Keratinocyte (primary cell): ENCODE data around the gene MAIP1. TPM values are rescaled to one million over a fixed set of nuclear protein-coding genes. Genes with fewer than 3 reads are reported as not detected.
"Not testable (repeated sequence)": the region's sequence is repeated elsewhere in the genome, so short reads cannot be mapped to it uniquely, and the experiment has no call there.

Experiments
- DNase-seq: peaks from one replicate; pipeline ENCODE4 v3.0.0-alpha.2; 2011; ENCODE audit warnings: low read depth, missing footprints, low spot score
- FAIRE-seq: peaks from 2 replicates; lab custom pipeline; 2011; peaks lifted over from hg19 to GRCh38; lab: Jason Lieb, UNC
- H2AFZ ChIP-seq: 2 replicates; pipeline ENCODE4 v1.6.0; 2012; ENCODE audit warnings: low read length, control low read depth, inconsistent platforms; ENCODE audit not compliant: control insufficient read depth
- H3K27ac ChIP-seq: 2 replicates; pipeline ENCODE4 v1.5.1; 2011; ENCODE audit warnings: low read length; ENCODE audit not compliant: control insufficient read depth, insufficient read depth
- H3K27me3 ChIP-seq: 3 replicates; pipeline ENCODE4 v1.6.0; 2011; ENCODE audit warnings: low read length; ENCODE audit not compliant: control insufficient read depth, insufficient read depth; ENCODE audit errors: extremely low read depth
- H3K36me3 ChIP-seq, 2 experiments: 2 replicates in 1 of 2; 3 replicates in 1 of 2; pipeline ENCODE4 v1.5.1; 2011; ENCODE audit warnings: low read length in 2 of 2, mild to moderate bottlenecking in 1 of 2; ENCODE audit not compliant: control insufficient read depth in 2 of 2, insufficient read depth in 2 of 2; ENCODE audit errors: extremely low read depth in 1 of 2
- H3K4me1 ChIP-seq: 3 replicates; pipeline ENCODE4 v1.5.1; 2011; ENCODE audit warnings: low read length; ENCODE audit not compliant: control insufficient read depth, insufficient read depth; ENCODE audit errors: extremely low read depth
- H3K4me2 ChIP-seq: 3 replicates; pipeline ENCODE4 v1.6.0; 2011; ENCODE audit warnings: low read depth, low read length; ENCODE audit not compliant: control insufficient read depth, insufficient read depth; ENCODE audit errors: extremely low read depth
- H3K4me3 ChIP-seq, 3 experiments: fragments of 200-600 bp in 1 of 3; sonication (generic) in 1 of 3; 2 replicates in 2 of 3; 3 replicates in 1 of 3; pipeline ENCODE4 v1.5.1; 2011 to 2016; ENCODE audit warnings: low read length in 3 of 3, mild to moderate bottlenecking in 3 of 3, control low read depth in 2 of 3, inconsistent platforms in 1 of 3, low read depth in 1 of 3, mixed read lengths in 1 of 3, mixed run types in 1 of 3, moderate library complexity in 1 of 3; ENCODE audit not compliant: control insufficient read depth in 2 of 3, insufficient read depth in 2 of 3; ENCODE audit errors: extremely low read depth in 1 of 3
- H3K79me2 ChIP-seq: 2 replicates; pipeline ENCODE4 v1.6.0; 2012; ENCODE audit warnings: low read length; ENCODE audit not compliant: control insufficient read depth, insufficient read depth
- H3K9ac ChIP-seq: 3 replicates; pipeline ENCODE4 v1.6.0; 2011; ENCODE audit warnings: low read length; ENCODE audit not compliant: control insufficient read depth, insufficient read depth; ENCODE audit errors: extremely low read depth
- H3K9me1 ChIP-seq: 3 replicates; pipeline ENCODE4 v1.6.0; 2011; ENCODE audit warnings: low read length; ENCODE audit not compliant: control insufficient read depth, insufficient read depth; ENCODE audit errors: extremely low read depth
- H3K9me3 ChIP-seq: 2 replicates; pipeline ENCODE4 v1.5.1; 2012; ENCODE audit warnings: low read depth, low read length; ENCODE audit not compliant: control insufficient read depth
- H4K20me1 ChIP-seq: 3 replicates; pipeline ENCODE4 v1.6.0; 2011; ENCODE audit warnings: low read length; ENCODE audit not compliant: control insufficient read depth, insufficient read depth; ENCODE audit errors: extremely low read depth
- CTCF ChIP-seq, 3 experiments: IDR thresholded peaks in 1 of 3; conservative IDR thresholded peaks in 1 of 3; optimal IDR thresholded peaks in 1 of 3; 2 replicates in 2 of 3; 3 replicates in 1 of 3; pipeline versions ENCODE3 to v1.5.1; 2011; ENCODE audit warnings: low read length in 3 of 3, mild to moderate bottlenecking in 3 of 3, moderate library complexity in 2 of 3, control low read depth in 1 of 3, inconsistent platforms in 1 of 3; ENCODE audit not compliant: insufficient read depth in 2 of 3; ENCODE audit errors: extremely low read depth in 1 of 3
- EZH2 ChIP-seq: IDR thresholded peaks from one replicate; pipeline ENCODE4 v1.6.1; 2012; ENCODE audit warnings: inconsistent platforms, mild to moderate bottlenecking, low read length, moderate library complexity
- dilution Hi-C: fragments of 300-500 bp; cut with MboI; formaldehyde crosslinking; loops from one replicate; pipeline ENCODE4 v1.7.0; 2020; ENCODE audit warnings: low sequenced_read_pairs; ENCODE audit not compliant: extremely low pct_ligation_motif_present
- polyA plus RNA-seq, 5 experiments: library from polyadenylated mRNA; depleted of rRNA in 3 of 5; stranded (reverse) in 3 of 5; stranded (forward) in 1 of 5; unstranded in 1 of 5; fragments of >200 nt; gene quantifications; 1 replicate in 1 of 5; 2 replicates in 3 of 5; 3 replicates in 1 of 5; pipeline versions ENCODE4 v1.2.1 to v1.2.3, GENCODE V29; 2011 to 2012; ENCODE audit warnings: missing spikeins in 2 of 5, low read depth in 1 of 5, low replicate concordance in 1 of 5

The MAIP1 gene
- polyA plus RNA-seq, 1 donor (not counting 4 experiments of a cell fraction or from before 2014, with no cell fraction given) = 17.4 TPM

- peak overlapping the region; percentile 70 for H2AFZ ChIP-seq
Observed at GRCh38 chr2:199911877-199912161, 43.6 kb upstream of the MAIP1 start.

GRCh38 chr2:199912553-199913114 lies 42.7 kb upstream of the MAIP1 start:
- FAIRE-seq, H3K9me1 ChIP-seq, H2AFZ ChIP-seq, H4K20me1 ChIP-seq, DNase-seq, H3K9me3 ChIP-seq, H3K27me3 ChIP-seq, dilution Hi-C loops, H3K36me3 ChIP-seq: not testable (repeated sequence)
- peak overlapping the region; percentile 92 to 100 (median 98) for H3K4me3 ChIP-seq
- H3K4me2 ChIP-seq = peak overlapping the region; percentile 89
- peak overlapping the region; percentile 90 for H3K9ac ChIP-seq
- H3K27ac ChIP-seq = peak overlapping the region; percentile 73
- peaks cover 56% of the 10 kb centered on the region for H3K79me2 ChIP-seq
- peaks cover 15% of the 10 kb centered on the region for H3K4me1 ChIP-seq

More at GRCh38 chr2:199911877-199912161, 43.6 kb upstream of the MAIP1 start:
- Histone ChIP-seq H3K79me2 (peaks cover 48% of the 10 kb centered on the region), H3K27me3 (no peaks in the 10 kb centered on the region), H3K9me1 (no peaks in the 10 kb centered on the region), H4K20me1 (no peaks in the 10 kb centered on the region), H3K9me3 (peaks cover 1% of the 10 kb centered on the region), H3K9ac (peak overlapping the region; percentile 90), H3K4me2 (peak overlapping the region; percentile 89), H3K4me1 (peaks cover 15% of the 10 kb centered on the region), H3K4me3 (peak overlapping the region; percentile 92 to 100 (median 98)), H3K36me3 (peaks cover 3 to 4% of the 10 kb centered on the region in 2 experiments), H3K27ac (peak overlapping the region; percentile 73)
- TF ChIP-seq EZH2 = no peak
- no peak for TF ChIP-seq CTCF (optimal IDR thresholded peaks at IDR 0.05 in 1 of 3, IDR thresholded peaks at IDR 0.05 in 1 of 3, conservative IDR thresholded peaks at IDR 0.05 in 1 of 3; ENCODE audit: extremely low read depth in 1 of 3, insufficient read depth in 2 of 3, low read length in 3 of 3)
- FAIRE-seq = no peak
- dilution Hi-C loops = no loop called here
- no peak for DNase-seq
